Stomach (tissue), 9 donors: Measurements from ENCODE around the gene FNDC3B. TPM values are rescaled to one million over a fixed set of nuclear protein-coding genes. Genes with fewer than 3 reads are reported as not detected.

Experiments
- DNase-seq, 2 donors: peaks; one replicate each; pipeline versions ENCODE4 v3.0.0 to v3.0.0-alpha.2; 2013 to 2019
- H3K27ac ChIP-seq, 5 donors: fragments of 200-600 bp in 4 of 5; sonication (generic) in 4 of 5; one replicate each; pipeline ENCODE4 v1.5.1; 2013 to 2019; ENCODE audit warnings: mild to moderate bottlenecking in 1 of 5, moderate library complexity in 1 of 5
- H3K27me3 ChIP-seq, 3 donors: fragments of 200-600 bp; sonication (generic); one replicate each; pipeline ENCODE4 v1.5.1; 2017 to 2019; ENCODE audit warnings: mixed run types in 1 of 3
- H3K36me3 ChIP-seq, 4 donors: fragments of 200-600 bp; sonication (generic); 1 replicate in 3 of 4; 2 replicates in 1 of 4; pipeline ENCODE4 v1.5.1; 2016 to 2019
- H3K4me1 ChIP-seq, 4 donors: fragments of 200-600 bp; sonication (generic); one replicate each; pipeline ENCODE4 v1.5.1; 2016 to 2019
- H3K4me3 ChIP-seq, 4 donors: fragments of 200-600 bp; sonication (generic) in 3 of 4; one replicate each; pipeline ENCODE4 v1.5.1; 2016 to 2019; ENCODE audit warnings: mild to moderate bottlenecking in 1 of 4
- H3K9me3 ChIP-seq, 4 donors: fragments of 200-600 bp; sonication (generic); one replicate each; pipeline ENCODE4 v1.5.1; 2016 to 2019
- EP300 ChIP-seq: sonication (generic); formaldehyde crosslinking; IDR thresholded peaks from one replicate; pipeline ENCODE4 v1.6.1; 2017; ENCODE audit warnings: antibody characterized with exemption
- POLR2A ChIP-seq, 4 donors: fragments of 450-650 bp; IDR thresholded peaks; one replicate each; pipeline ENCODE4 v1.6.1; 2016; ENCODE audit warnings: antibody characterized with exemption in 4 of 4, control low read depth in 2 of 4, mild to moderate bottlenecking in 1 of 4, moderate library complexity in 1 of 4
- POLR2AphosphoS5 ChIP-seq, 3 donors: sonication (generic); formaldehyde crosslinking; IDR thresholded peaks; one replicate each; pipeline ENCODE4 v1.6.1; 2016; ENCODE audit warnings: antibody characterized with exemption in 3 of 3
- WGBS, 5 donors: extraction: QIAGEN DNeasy Blood & Tissue Kit in 3 of 5; methylation state at CpG; one replicate each; pipeline versions ENCODE4 v1.1.5 to v1.1.7; 2013 to 2018; 5-methylcytosine and 5-hydroxymethylcytosine counted together
- intact Hi-C: fragments of 100-400 bp; cut with DNase I; formaldehyde crosslinking; loops from one replicate; pipeline ENCODE4 v1.15.1; 2023; ENCODE audit warnings: low total_unique reads
- polyA plus RNA-seq, 3 donors: library from polyadenylated mRNA; stranded (reverse); fragments of 200-250 nt; gene quantifications; one replicate each; pipeline ENCODE4 v1.2.3, GENCODE V29; 2013
- total RNA-seq, 5 donors: library from RNA; depleted of rRNA; stranded (reverse); fragments of >200 nt; gene quantifications; one replicate each; pipeline versions ENCODE4 v1.1.0 to v1.2.3, GENCODE V29; 2014 to 2016
- TF ChIP-seq, protein P1 (sequence below), 7 experiments: fragments of 450-650 bp in 4 of 7; fragments of 200-600 bp in 3 of 7; sonication (generic) in 3 of 7; IDR thresholded peaks; one replicate each; pipeline ENCODE4 v1.5.1; 2016 to 2019; ENCODE audit warnings: antibody characterized with exemption in 7 of 7, control low read depth in 2 of 7, mild to moderate bottlenecking in 1 of 7
- donor health status: healthy with polysubstance abuse.
- donor health status: Bipolar disorder and iron deficiency.
- donor health status: healthy.

FNDC3B gene
- total and polyA plus RNA-seq, 8 donors, result 6.0 to 229 (median 53.7) TPM

DNA sequence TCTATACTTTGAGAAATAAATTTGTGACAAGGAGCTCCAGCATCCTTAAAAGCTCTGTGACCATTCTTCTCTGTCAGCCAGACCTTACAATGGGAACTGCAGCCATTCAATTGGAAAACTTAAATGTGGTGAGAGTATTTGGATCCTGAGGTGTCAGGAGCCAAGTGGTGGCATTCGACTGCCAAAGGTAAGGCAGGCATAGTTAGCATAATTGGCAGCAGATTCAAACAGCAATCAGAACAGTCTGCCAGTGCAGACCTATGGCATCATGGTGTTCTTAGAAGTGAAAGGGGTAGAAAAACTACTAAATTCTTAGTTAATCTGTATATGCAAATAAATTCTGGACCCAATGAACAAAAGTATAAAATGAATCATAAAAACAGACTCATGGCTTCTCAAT lies 18.2 kb upstream of the FNDC3B start:
- H3K36me3 ChIP-seq, result no peaks in the 10 kb centered on the region
- no peak overlapping the region for H3K27ac ChIP-seq
- WGBS, 5 donors, result 18 to 59% (median 35%) methylated on average over 1 of the region's 1 CpG
- no peaks in the 10 kb centered on the region for H3K27me3 ChIP-seq
- no peaks in the 10 kb centered on the region for H3K9me3 ChIP-seq
- no peak for DNase-seq
- no peak overlapping the region for H3K4me3 ChIP-seq
- H3K4me1 ChIP-seq, result no peaks in the 10 kb centered on the region
- intact Hi-C loops, result no loop called here
- TF ChIP-seq POLR2A (IDR thresholded peaks at IDR 0.05), result no peak
- TF ChIP-seq, protein P1, sequence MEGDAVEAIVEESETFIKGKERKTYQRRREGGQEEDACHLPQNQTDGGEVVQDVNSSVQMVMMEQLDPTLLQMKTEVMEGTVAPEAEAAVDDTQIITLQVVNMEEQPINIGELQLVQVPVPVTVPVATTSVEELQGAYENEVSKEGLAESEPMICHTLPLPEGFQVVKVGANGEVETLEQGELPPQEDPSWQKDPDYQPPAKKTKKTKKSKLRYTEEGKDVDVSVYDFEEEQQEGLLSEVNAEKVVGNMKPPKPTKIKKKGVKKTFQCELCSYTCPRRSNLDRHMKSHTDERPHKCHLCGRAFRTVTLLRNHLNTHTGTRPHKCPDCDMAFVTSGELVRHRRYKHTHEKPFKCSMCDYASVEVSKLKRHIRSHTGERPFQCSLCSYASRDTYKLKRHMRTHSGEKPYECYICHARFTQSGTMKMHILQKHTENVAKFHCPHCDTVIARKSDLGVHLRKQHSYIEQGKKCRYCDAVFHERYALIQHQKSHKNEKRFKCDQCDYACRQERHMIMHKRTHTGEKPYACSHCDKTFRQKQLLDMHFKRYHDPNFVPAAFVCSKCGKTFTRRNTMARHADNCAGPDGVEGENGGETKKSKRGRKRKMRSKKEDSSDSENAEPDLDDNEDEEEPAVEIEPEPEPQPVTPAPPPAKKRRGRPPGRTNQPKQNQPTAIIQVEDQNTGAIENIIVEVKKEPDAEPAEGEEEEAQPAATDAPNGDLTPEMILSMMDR (IDR thresholded peaks at IDR 0.05), result no peak
- no peak for TF ChIP-seq EP300
- TF ChIP-seq POLR2AphosphoS5 (IDR thresholded peaks at IDR 0.05), result no peak

DNA sequence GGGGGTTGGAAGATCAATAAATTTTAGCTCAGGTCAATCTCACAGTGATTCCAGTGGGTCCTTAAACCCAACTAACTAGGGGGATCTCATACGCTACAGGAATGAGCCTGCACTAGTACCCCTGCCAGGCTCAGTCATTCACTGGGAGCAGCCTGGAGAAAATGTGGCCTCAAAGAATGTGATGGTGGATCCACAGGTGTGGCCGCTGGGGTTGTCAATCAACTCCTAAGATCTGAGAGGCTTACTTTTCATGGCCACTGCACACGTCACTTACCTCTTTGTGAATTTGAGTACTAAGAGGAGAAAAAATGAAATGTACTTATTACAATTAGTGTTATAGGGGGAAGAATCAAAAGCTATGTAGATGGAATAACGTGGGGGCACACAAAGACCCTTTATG lies 17.5 kb upstream of the FNDC3B start:
- no peak overlapping the region for H3K4me3 ChIP-seq
- no peak for TF ChIP-seq EP300
- no peak for TF ChIP-seq POLR2AphosphoS5 (IDR thresholded peaks at IDR 0.05)
- TF ChIP-seq POLR2A (IDR thresholded peaks at IDR 0.05), result no peak
- TF ChIP-seq, protein P1 (IDR thresholded peaks at IDR 0.05), result no peak
- intact Hi-C loops, result no loop called here
- DNase-seq, result no peak
- H3K27me3 ChIP-seq, result no peaks in the 10 kb centered on the region
- 89 to 93% (median 92%) methylated on average over 4 of the region's 4 CpGs for WGBS, 5 donors
- H3K4me1 ChIP-seq, result no peaks in the 10 kb centered on the region
- no peak overlapping the region for H3K27ac ChIP-seq
- H3K9me3 ChIP-seq, result no peaks in the 10 kb centered on the region
- H3K36me3 ChIP-seq, result no peaks in the 10 kb centered on the region

DNA sequence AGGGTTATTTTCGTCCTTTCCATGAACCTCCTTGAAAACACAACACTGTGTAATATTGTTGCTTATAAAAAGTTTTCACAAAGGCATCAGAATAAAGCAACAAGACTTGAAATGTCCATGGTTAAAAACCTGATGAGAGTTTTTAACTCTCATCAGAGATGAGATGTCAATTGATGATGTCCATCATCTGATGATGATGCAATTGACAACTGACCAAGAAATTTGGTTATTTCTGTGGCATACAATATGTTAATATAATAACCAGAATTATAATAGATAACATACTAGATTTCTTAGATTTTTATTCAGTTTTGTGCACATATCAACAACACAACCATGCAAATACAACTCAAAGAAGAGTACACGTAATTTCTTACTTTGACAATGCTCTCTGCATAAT lies 15.5 kb upstream of the FNDC3B start:
- no peaks in the 10 kb centered on the region for H3K36me3 ChIP-seq
- DNase-seq, result no peak
- H3K9me3 ChIP-seq, result no peaks in the 10 kb centered on the region
- no peaks in the 10 kb centered on the region for H3K27me3 ChIP-seq
- TF ChIP-seq POLR2AphosphoS5 (IDR thresholded peaks at IDR 0.05) (no peak), POLR2A (IDR thresholded peaks at IDR 0.05) (no peak), EP300 (no peak)
- TF ChIP-seq, protein P1 (IDR thresholded peaks at IDR 0.05), result no peak
- WGBS, 5 donors, result 81 to 89% (median 87%) methylated on average over 2 of the region's 2 CpGs
- intact Hi-C loops, result no loop called here
- H3K4me1 ChIP-seq, result no peaks in the 10 kb centered on the region
- H3K27ac ChIP-seq, result no peak overlapping the region
- H3K4me3 ChIP-seq, result no peak overlapping the region

DNA sequence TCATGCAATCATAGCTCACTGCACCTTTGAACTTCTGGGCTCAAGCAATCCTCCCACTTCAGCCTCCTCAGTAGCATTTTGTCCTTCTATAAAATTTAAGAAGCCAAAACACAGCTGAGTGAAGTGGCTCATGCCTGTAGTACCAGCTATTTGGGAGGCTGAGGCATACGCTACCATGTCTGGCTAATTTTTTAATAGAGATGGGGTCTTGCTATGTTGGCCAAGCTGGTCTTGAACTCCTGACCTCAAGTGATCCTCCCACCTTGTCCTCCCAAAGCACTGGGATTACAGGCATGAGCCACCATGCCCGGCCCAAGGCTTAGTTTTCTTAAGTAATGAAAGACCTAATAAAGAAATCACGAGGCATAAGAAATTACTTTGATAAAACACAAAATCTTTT lies 14.7 kb upstream of the FNDC3B start:
- Histone ChIP-seq H3K27ac (no peak overlapping the region), H3K4me3 (no peak overlapping the region), H3K9me3 (no peaks in the 10 kb centered on the region), H3K4me1 (no peaks in the 10 kb centered on the region), H3K36me3 (no peaks in the 10 kb centered on the region), H3K27me3 (no peaks in the 10 kb centered on the region)
- TF ChIP-seq EP300, result no peak
- no peak for TF ChIP-seq POLR2AphosphoS5 (IDR thresholded peaks at IDR 0.05)
- TF ChIP-seq, protein P1 (IDR thresholded peaks at IDR 0.05), result no peak
- no peak for TF ChIP-seq POLR2A (IDR thresholded peaks at IDR 0.05)
- WGBS, 5 donors, result 94 to 97% (median 95%) methylated on average over 3 of the region's 3 CpGs
- no peak for DNase-seq
- intact Hi-C loops, result no loop called here
